ENCODE measurements around the gene PLD5.
"Not testable (repeated sequence)": the region's sequence is repeated elsewhere in the genome, so short reads cannot be mapped to it uniquely, and the experiment has no call there.

Gene PLD5

DNA sequence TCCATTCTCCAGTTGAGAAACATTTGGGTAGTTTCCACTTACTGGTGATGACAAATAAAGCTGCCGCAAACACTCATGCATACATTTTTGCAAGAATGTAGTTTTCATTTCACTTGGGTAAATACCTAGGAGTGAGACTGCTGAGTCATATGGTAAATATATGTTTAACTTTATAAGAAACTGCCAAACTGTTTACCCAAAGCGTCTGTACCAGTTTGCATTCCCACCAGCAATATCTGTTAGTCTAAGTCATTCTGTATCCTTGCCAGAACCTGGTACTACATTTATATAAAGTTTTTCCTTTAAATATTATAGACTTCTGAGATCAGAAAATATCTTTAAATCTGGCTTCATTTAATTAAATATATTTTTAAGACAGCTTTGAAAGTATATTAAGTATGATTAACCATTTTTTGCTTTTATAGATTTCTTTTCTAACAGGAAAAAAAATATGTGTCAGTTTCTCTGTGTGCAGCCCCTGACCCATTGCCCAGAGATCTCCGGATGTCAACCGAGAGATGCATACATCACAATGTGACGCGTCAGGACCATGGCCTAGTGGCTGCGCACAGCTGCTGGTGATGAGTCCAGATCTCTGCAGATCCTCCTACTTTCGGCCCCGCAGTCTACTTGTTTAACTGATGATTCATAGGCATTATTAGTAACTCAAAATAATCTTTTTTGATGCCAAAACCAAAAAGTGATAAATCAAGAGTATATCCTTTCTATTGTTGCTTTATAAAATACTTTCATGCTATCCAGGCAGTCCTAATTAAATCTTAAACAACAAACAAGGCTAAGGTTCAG lies 298.5 kb downstream of the PLD5 start:
- TF ChIP-seq, protein P1, sequence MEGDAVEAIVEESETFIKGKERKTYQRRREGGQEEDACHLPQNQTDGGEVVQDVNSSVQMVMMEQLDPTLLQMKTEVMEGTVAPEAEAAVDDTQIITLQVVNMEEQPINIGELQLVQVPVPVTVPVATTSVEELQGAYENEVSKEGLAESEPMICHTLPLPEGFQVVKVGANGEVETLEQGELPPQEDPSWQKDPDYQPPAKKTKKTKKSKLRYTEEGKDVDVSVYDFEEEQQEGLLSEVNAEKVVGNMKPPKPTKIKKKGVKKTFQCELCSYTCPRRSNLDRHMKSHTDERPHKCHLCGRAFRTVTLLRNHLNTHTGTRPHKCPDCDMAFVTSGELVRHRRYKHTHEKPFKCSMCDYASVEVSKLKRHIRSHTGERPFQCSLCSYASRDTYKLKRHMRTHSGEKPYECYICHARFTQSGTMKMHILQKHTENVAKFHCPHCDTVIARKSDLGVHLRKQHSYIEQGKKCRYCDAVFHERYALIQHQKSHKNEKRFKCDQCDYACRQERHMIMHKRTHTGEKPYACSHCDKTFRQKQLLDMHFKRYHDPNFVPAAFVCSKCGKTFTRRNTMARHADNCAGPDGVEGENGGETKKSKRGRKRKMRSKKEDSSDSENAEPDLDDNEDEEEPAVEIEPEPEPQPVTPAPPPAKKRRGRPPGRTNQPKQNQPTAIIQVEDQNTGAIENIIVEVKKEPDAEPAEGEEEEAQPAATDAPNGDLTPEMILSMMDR (IDR thresholded peaks at IDR 0.05): no peak

DNA sequence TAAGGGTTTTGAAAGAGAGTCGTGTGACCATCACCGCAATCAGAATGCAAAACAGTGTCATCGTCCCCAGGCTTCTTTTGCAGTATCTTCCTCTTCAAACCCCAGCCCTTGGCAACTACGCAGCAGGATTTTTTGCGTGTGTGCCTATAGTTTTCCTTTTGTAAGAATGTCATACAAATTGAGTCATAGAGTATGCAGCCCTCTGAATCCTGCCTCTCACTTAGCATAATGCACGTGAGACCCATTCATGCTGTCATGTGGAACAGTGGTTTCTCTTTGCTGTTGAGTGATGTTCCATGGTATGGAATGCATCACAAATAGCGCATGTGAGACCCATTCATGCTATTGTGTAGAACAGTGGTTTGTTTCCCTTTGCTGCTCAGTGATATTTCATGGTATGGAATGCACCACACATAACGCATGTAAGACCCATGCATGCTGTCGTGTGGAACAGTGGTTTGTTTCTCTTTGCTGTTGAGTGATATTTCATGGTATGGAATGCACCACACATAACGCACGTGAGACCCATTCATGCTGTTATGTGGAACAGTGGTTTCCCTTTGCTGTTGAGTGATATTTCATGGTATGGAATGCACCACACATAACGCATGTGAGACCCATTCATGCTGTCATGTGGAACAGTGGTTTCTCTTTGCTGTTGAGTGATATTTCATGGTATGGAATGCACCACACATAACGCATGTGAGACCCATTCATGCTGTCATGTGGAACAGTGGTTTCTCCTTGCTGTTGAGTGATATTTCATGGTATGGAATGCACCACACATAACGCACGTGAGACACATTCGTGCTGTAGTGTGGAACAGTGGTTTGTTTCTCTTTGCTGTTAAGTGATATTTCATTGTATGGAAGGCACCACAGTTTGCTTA lies 299.4 kb downstream of the PLD5 start:
- not testable (repeated sequence) for H3K9me3 ChIP-seq (ENCODE audit: control insufficient read depth, low read length); H3K79me2 ChIP-seq; H3K9ac ChIP-seq; H3K4me3 ChIP-seq (ENCODE audit: low read depth, low read length); H3K4me2 ChIP-seq (ENCODE audit: low read length); H3K27ac ChIP-seq; H3K36me3 ChIP-seq (ENCODE audit: control insufficient read depth, insufficient read depth, low read length); H2AFZ ChIP-seq; H3K27me3 ChIP-seq (ENCODE audit: control insufficient read depth, insufficient read depth, low read length); H3K4me1 ChIP-seq

More for the DNA sequence above, 298.5 kb downstream of the PLD5 start:
- H3K79me2 ChIP-seq: no peaks in the 10 kb centered on the region
- no peaks in the 10 kb centered on the region for H3K4me1 ChIP-seq
- H3K27ac ChIP-seq: no peak overlapping the region
- H3K36me3 ChIP-seq (ENCODE audit: control insufficient read depth, insufficient read depth, low read length): no peaks in the 10 kb centered on the region
- H3K27me3 ChIP-seq (ENCODE audit: control insufficient read depth, insufficient read depth, low read length): no peaks in the 10 kb centered on the region
- H3K9ac ChIP-seq: no peak overlapping the region
- H3K4me2 ChIP-seq (ENCODE audit: low read length): no peak overlapping the region
- no peak overlapping the region for H2AFZ ChIP-seq
- H3K9me3 ChIP-seq (ENCODE audit: control insufficient read depth, low read length): no peaks in the 10 kb centered on the region
- no peak overlapping the region for H3K4me3 ChIP-seq (ENCODE audit: low read depth, low read length)

DNA sequence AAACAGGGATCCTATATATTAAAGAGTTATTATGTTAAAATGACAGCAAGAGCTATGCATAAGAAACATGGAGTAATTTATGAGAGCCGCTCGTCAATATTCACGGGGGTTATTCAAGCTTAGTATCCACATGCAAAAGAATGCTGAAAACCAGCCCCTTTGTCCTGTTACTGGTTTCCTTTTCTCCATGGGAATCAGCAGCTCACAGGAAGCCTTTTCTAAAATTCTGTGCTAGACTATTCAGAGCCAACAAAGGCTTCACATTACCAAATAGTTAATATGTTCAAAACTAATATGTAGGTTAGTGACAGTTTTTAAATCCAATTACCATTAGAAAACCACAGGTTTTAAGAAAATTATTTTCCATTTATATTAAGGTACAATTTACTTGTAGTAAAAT lies 300.0 kb downstream of the PLD5 start:
- H3K4me1 ChIP-seq: no peaks in the 10 kb centered on the region
- H3K9me3 ChIP-seq (ENCODE audit: control insufficient read depth, low read length): no peaks in the 10 kb centered on the region
- H3K4me2 ChIP-seq (ENCODE audit: low read length): no peak overlapping the region
- no peak overlapping the region for H3K4me3 ChIP-seq (ENCODE audit: low read depth, low read length)
- TF ChIP-seq, protein P1 (IDR thresholded peaks at IDR 0.05): no peak
- H3K27ac ChIP-seq: no peak overlapping the region
- no peak overlapping the region for H2AFZ ChIP-seq
- no peaks in the 10 kb centered on the region for H3K27me3 ChIP-seq (ENCODE audit: control insufficient read depth, insufficient read depth, low read length)
- no peaks in the 10 kb centered on the region for H3K79me2 ChIP-seq
- no peak overlapping the region for H3K9ac ChIP-seq
- H3K36me3 ChIP-seq (ENCODE audit: control insufficient read depth, insufficient read depth, low read length): no peaks in the 10 kb centered on the region

DNA sequence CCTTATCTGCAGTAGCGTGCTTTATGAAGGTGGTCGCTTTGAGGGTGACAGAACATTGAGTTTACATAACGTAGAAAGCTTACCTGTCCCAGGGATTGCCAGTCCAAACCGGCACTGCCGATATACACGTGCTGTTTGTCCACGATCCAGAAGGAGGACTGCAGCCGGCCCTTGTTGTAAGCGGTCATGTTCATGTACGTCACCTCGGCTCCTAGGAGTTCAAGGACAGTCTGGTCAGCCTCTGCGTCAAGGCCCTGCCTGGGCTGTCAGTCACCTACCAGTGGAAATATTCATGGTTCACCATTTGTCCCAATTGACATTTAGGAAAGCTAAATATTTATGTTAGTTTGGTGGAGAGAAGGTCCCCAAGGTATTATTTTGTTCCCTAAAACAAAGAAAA lies 304.6 kb downstream of the PLD5 start:
- TF ChIP-seq, protein P1 (IDR thresholded peaks at IDR 0.05): no peak
- no peak overlapping the region for H3K4me2 ChIP-seq (ENCODE audit: low read length)
- H3K4me1 ChIP-seq: no peaks in the 10 kb centered on the region

DNA sequence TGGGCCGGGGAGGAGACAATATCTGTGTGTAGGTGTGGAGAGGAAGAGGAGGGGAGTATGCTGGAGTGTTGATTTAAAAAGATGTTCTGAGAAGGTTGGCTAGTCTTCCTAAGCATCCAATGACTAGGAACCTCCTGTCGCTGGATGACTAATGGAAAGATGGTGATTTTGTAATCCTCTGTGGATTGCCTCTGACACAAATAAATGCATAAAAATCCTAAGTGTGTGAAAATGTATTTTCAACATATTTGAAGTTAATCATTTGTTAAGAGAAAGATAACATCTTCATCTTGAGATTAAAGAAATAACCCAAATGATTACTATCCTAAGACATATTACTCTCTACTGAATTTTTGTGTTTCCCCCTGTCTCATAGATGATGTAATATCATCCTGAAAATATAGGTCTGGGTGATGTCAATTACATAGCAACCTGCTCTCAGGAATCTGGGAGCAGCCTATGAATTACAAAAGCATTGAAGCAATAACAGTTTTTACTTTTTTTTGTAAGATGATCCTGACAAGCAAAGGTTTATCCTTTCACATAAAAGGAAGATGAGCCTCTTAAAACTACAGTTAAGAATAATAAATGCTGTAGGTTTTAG lies 305.1 kb downstream of the PLD5 start:
- no peak overlapping the region for H3K4me2 ChIP-seq (ENCODE audit: low read length)
- no peaks in the 10 kb centered on the region for H3K79me2 ChIP-seq
- TF ChIP-seq, protein P1 (IDR thresholded peaks at IDR 0.05): no peak
- no peaks in the 10 kb centered on the region for H3K36me3 ChIP-seq (ENCODE audit: control insufficient read depth, insufficient read depth, low read length)
- H3K4me3 ChIP-seq (ENCODE audit: low read depth, low read length): no peak overlapping the region
- no peak overlapping the region for H3K27ac ChIP-seq
- no peaks in the 10 kb centered on the region for H3K9me3 ChIP-seq (ENCODE audit: control insufficient read depth, low read length)
- no peak overlapping the region for H2AFZ ChIP-seq
- H3K27me3 ChIP-seq (ENCODE audit: control insufficient read depth, insufficient read depth, low read length): no peaks in the 10 kb centered on the region
- H3K9ac ChIP-seq: no peak overlapping the region
- no peaks in the 10 kb centered on the region for H3K4me1 ChIP-seq

More for the DNA sequence above, 304.6 kb downstream of the PLD5 start:
- H3K27me3 ChIP-seq (ENCODE audit: control insufficient read depth, insufficient read depth, low read length): no peaks in the 10 kb centered on the region
- no peaks in the 10 kb centered on the region for H3K9me3 ChIP-seq (ENCODE audit: control insufficient read depth, low read length)
- H3K4me3 ChIP-seq (ENCODE audit: low read depth, low read length): no peak overlapping the region
- H2AFZ ChIP-seq: no peak overlapping the region
- H3K36me3 ChIP-seq (ENCODE audit: control insufficient read depth, insufficient read depth, low read length): no peaks in the 10 kb centered on the region
- no peak overlapping the region for H3K27ac ChIP-seq
- H3K9ac ChIP-seq: no peak overlapping the region
- no peaks in the 10 kb centered on the region for H3K79me2 ChIP-seq
